Fibroblast of skin of right quadriceps (primary cell): ENCODE data around the gene ZNF839.
A peak's percentile ranks its signal among the peaks of the same experiment; 100 is the strongest.
"Not testable (repeated sequence)": the region's sequence is repeated elsewhere in the genome, so short reads cannot be mapped to it uniquely, and the experiment has no call there.

ENCODE experiments used
- DNase-seq: peaks from one replicate; pipeline ENCODE4 v3.0.0-alpha.2; 2013

Gene ZNF839

DNA sequence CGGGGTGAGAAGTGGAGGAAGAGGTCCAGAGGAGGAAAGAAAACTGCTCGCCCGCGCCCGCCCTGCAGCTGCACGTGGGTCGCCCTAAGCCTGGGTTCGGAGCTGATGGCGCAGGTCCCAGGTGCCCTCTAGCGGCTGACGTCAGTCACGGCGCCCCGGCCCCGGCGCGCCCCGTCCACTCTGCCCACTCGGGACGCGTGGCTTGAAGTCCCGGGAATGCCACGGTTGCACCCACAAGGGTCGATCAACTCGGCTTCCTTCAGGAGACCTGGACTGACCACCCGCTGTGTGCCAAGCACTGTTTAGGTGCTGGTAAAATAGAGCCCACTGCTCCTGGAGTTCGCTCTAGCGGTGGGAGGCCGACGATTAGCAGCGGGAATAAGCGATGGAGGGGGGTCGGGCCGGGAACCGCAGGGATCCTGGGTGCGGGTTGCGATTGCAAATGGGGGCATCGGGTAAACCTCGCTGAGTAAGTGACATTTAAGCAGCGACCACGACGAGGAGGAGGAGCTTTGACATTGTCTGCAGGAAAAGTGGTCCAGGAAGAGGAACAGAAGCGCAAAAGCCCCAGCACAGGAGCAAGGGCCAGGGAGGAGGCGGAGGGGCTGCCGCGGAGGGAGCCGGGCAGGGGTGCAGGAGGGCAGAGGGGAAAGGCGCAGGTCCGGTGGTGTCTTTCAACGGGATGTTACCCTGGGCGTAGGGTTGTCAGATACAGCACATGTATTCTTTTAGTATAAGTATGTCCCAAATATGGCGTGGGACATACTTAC lies 5.1 kb upstream of the ZNF839 start:
- DNase-seq: peak; percentile 76

DNA sequence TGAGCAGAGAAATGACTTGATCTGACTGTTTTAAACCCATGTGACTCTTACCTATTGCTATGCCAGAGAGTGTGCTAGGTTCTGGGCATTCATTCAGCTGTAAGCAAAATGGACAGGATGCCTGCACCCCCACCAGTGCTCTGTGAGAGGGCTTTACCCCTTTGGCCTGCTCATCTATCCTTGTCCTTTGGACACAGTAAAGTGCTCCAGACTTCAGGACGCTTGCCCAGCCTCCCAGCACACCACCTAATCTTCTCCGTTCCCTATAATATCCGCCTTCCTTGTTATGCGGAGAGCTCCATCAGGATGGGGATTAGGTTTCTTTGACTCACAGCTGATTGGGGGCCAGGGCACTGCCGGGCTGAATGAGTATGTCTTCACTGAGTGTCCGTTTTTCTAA lies 4.4 kb upstream of the ZNF839 start:
- no peak for DNase-seq

DNA sequence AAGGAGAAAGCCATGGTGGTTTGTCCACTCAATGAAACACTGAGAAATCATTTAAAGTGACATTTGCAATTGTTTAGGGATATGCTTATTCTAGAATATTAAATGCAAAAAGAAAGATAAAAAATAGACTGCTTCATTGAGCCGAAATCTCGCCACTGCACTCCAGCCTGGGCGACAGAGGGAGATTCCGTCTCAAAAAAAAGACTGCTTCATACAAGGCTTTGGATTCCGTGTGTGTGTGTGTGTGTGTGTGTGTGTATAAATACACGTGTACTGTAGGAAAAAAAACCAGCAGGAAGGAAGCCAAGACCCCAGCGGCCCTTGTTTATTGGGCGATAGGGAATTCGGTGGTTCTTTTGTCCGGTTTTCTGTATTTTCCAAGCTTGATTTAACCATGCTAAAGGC lies 3.2 kb upstream of the ZNF839 start:
- DNase-seq: peak; percentile 84

DNA sequence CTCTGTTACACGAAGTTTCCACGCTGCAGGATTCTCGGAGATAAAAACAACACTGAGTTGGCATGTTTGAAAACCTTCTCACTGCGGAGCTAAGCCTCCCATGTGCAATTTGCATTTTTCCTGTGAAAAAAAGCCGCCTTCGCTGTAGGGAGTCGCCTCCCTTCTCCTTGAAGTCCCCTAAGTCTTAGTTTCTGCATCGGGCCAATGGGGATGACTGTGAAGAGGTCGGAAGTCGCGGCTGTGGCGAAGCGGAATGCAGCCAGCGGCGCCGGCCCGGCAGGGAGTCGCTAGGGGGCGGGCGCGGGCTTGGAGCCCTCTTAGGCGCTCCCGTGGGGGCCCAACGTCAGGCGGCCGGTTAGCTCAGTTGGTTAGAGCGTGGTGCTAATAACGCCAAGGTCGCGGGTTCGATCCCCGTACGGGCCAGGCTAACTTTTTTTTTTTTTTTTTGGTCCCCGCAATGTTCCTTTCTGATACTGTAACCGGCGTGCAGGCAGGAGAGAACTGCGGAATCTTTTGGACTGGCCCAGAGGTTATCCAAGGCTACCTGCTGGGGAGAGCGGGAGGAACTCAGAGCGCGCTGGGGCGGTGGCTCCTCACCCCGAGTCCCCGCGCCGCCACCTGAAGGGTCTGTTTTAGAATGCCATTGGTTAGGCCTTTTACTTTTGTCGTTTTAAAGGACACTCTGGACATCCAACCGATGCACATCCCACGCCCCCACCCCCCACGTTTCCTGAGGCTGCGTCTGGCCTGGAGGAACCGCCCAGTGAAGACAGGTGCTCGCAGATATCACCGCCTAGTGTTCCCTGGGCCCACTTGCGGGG lies 2.6 kb upstream of the ZNF839 start:
- DNase-seq: peak; percentile 93

DNA sequence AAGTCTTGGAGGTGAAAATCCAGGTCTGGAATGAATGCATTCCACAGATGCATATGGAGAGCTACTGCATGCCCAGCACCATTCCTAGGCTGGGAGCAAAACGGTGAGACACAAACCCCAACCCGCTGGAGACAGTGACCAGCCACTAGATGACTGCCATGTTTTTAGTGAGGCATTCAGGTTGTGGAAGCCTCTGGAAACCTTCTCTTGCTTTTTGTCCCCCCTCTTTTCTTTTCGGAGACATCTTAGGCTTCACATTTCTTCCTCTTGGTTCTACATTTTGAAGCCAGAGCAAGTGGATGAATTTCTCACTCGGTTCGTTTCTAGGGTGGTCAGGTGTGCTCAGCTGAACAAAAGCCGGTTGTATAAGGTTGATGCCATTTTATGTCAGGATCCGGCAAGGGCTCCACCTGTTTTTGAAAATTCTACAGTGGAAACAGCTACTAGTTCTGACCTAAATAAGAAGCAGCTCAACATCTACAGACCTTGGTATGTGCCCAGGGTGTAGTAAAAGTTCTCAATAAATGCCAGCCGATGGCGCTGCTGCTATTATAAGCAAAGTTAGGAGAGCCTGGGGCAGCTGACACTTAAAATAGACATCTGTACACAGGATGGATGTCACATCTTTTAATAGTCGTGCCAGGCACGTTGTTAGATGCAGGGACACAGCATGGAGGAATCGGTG lies 1.8 kb upstream of the ZNF839 start:
- DNase-seq: no peak

DNA sequence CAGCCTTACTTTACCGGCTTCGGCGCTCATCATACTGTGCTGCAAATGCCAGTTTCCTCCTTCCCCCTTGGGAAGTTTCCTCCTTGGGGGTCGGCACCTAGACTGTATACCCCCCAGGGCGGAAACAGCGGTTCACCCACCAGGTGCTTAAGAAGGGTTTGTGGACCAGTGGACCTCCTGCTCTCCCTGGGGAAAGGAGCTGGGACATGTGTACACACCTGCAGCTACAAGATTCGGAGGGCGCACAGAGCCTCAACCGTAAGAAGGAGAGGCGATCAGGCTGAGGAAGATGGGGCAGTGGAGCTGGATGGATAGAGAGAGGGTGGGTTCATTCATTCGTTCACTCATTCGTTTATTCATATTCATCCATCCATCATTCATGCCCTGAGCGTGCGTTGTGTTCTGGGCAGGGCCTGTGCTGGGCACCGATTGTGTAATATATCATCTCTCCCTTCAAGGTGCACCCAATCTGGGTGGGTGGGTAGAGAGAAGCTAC lies 717 bp upstream of the ZNF839 start:
- no peak for DNase-seq

DNA sequence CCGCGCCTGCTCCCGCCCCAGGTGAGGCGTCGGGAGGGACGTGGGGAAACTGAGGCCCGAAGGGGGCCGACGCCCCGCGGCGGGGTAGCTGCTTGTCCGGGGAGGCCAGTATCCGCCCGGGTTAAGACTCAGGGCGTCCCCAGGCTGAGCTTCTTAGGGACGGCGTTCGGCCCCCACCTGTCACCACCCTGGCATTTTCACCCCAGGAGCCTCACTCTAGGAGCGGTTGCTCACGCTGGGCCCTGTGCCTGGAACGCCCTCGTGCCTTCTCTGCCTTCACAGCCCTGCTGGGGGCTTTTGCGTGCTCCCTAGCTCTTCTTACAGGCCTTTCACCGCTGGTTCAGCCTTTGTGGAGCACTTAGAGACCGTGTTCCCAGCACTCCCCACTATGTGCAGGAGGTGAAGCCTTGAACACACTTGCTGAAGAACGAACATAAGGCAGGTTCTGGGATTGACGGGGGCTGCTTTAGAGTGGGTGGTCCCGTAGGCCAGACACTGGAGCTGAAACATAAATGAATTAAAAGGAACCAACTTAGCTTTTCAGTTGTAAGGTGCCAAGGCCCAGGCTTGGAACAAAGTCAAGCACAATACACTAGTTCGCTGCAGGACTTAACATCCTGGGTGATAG lies 601 bp downstream of the ZNF839 start:
- peak; percentile 42 for DNase-seq

DNA sequence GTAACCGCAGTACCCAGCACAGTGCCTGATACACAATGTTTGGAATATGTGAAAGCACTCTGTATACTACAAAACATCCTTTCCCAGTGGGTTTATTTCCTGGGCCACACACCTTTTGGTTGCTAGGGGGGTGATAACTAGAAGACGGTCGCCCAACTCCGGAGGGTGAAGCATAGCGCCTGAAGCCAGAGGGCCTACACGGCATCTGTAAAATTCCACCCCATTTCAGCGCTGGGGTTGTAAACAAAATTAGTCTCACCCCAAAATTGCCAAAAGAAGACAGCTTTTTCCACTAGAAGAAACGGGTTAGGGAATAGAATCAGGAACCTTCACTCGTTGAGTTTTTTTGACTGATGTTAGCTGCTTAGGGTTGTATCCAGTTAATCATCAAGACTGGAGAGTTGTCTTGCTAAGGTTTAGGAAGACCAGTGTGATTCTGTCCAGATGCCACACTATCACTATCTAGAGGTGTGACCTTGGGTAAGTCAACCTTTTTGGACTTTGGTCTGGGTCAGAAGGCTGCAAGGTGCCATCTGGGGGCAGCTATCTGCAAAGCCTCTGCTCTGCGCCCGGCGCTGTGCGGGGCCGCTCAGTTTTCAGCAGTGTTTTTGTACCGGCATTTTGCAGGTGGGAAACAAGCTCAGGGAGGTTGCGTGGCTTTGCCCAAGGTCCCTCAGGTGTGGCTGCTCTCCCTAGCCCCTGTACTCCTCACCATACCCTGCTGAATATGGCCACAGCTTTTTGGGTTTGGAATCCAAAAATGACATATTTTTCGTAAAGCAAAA lies 1.3 kb downstream of the ZNF839 start:
- DNase-seq: no peak

DNA sequence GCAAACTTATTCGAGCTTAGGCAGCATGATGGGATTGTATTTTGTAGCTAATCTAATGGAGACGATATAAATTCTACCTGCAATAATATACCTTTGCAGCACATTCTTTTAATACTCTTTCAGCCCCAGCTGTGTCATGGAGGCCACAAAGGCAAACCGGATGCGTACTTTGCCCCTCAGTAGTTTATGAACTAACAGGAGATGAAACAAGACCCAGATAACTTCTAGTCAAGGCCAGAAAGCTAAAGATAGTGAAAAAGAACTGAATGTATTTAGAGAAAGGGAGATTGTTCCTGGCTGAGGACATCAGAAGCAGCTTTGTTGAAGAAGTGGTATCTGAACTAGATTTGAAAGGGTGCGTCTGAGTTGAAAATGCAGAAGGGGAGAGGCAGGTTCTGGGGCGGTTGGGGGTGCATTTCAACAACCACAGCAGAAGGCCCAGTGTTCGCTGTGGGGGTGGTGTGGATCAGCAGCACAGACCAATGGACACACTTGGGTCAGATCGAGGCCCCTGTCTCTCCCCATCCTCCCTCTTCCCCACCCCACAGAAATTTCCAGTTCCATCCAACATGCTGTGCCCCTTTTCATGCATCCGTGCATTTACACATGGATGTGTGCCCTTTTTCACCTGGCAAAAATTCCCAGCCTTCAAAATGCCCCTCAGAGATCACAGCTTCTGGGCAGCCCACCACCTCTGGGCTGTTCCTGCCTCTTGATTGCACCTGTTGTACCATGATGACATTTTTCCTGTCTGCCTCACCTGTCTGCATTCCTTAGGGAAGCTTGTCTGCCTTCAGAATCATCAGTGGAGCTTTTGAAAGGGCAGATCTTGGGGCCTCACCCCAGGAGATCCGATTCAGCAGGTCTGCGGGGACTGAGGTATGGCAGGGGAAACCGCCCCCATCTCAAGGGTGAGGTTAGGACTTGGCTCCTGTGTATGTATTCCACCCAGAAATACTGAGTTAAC lies 2.2 kb downstream of the ZNF839 start:
- no peak for DNase-seq

DNA sequence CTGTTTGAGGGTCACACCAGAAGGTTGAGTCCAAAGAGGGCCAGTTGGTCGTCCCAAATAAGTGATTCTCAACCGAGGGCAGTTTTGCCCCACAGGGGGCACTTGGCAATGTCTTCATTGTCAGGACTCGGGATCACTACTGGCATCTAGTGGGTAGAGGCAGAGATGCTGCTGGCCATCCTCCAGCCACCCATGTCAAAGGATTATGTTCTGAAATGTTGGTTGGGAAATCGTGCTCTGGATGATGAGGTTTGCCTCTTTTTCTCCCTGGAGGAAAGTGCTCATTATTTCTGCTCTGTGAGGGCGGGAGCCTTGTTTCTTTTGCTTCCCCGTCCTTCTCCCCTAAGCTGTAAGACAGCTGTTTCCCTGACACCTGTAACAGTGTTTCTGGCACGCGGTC lies 3.6 kb downstream of the ZNF839 start:
- DNase-seq: peak; percentile 82

DNA sequence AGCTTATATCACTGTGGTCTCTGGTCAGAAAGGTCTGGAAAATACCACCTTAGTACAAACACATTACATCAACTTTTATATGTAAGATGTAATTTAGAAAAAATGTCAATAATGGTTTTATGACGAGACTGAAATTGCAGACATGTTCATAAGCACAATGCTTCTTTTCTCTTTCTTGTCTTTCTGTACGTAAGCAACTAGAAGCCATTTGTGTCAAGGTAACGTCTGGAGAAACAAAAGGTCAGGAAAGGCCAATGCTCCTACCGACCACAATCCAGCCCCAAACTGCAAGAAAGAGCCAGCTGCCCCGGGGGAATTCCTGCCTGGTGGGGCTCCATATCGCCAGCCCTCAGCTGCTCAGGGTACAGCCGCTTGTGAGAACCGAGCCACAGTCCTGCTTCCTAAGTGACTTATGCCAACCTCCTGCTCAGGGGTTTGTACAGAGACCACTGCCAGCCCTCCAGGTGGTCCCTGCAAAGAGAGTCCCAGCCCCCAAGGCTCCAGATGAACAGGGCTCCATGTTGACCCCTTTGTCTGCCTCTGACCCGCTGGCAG lies 6.3 kb downstream of the ZNF839 start:
- no peak for DNase-seq

DNA sequence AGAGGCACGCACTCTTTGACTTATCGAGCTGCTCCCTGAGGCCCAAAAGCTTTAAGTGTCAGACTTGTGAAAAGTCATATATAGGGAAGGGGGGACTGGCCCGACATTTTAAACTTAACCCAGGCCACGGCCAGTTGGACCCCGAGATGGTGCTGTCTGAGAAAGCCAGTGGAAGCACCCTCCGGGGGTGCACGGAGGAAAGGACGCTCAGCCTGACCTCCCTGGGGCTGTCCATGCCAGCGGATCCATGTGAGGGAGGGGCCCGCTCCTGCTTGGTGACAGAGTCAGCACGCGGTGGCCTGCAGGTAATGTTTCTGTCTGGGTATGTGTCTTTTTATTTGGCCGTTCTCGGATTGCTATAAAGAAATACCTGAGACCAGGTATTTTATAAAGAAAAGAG lies 7.0 kb downstream of the ZNF839 start:
- no peak for DNase-seq

DNA sequence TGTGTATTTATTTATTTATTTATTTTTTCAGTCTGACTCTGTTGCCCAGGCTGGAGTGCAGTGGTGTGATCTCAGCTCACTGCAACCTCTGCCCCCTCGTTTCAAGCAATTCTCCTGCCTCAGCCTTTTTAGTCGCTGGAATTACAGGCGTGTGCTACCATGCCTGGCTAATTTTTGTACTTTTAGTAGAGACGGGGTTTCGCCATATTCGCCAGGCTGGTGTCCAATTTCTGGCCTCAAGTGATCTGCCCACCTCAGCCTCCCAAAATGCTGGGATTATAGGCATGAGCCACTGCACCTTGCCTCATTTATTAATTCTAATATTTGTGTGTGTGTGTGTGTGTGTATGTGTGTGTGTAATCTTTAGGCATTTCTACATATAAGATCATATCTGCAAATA lies 9.8 kb downstream of the ZNF839 start:
- not testable (repeated sequence) for DNase-seq

DNA sequence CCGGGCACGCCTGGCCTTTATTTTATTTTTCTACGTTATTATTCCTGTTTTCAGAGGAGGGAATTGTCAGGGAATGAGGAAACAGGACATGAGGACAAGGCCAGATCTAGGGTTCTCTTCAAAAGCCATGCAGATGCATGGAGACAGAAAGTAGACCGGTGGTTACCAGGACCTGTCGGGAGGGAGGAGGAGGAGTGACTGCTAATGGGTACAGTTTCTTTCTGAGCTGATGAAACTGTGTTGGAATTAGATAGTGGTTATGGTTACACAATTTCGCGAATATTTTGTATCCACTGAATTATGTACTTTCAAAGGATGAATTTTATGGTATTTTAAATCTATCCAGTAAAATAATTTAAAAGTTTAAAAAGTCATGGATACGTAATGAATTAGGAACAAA lies 11.3 kb downstream of the ZNF839 start:
- DNase-seq: no peak

DNA sequence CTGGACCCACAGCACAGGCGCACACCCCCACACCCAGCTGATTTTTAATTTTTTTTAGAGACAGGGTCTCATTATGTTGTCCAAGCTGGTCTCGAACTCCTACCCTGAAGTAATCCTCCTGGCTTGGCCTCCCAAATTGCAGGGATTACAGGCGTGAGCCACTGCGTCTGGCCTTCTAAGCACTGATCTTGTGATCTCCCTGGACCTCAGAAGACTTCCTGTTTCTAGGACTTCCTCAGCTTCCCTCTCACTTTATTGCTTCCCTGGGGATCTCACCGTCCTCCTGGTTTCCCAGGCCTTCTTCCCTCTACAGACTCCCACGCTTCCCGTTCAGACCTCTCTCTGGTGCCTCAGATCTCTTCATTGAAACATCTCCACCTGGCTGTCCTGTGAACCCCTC lies 13.8 kb downstream of the ZNF839 start:
- DNase-seq: no peak

DNA sequence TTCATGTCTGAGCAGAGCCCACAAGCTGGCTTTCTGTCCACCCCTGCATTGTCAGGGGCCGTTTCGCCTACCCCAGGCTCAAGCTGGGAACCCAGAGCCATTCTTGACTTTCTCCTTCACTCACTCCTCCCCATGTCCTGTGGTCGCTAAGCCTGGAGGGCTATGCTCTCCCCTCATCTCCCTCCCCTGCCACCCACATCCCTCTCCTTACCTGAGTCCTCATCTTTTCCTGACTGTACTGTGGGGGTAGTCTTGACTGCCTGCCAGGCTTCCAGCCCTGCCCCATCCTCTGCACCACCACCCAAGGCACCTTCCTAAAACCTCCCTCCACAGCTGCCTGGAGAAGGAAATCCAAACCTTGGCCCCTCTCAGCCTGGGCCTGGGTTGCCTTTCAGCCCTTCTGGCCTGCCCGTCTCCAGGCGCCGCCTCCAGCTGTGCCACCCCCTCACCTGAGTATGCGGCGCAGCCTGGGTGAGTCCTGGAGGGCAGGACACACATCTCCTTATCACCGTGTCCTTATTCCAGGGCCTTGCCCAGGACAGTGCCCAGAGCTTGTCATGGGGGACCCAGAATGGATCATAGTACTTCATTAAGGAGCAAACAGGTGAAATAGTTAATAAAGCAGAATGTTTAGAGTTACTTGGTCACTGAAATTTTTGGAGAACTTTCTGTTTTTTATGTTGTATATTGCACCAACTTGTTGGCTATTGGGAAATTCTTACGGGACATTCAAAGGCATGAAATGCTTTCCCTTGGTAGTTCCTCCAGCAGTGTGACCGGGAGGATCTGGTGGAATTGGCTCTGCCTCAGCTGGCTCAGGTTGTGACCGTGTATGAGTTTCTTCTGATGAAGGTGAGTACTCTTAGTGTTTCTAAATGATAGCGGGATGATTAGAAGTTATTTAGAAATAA lies 14.5 kb downstream of the ZNF839 start:
- DNase-seq: no peak

DNA sequence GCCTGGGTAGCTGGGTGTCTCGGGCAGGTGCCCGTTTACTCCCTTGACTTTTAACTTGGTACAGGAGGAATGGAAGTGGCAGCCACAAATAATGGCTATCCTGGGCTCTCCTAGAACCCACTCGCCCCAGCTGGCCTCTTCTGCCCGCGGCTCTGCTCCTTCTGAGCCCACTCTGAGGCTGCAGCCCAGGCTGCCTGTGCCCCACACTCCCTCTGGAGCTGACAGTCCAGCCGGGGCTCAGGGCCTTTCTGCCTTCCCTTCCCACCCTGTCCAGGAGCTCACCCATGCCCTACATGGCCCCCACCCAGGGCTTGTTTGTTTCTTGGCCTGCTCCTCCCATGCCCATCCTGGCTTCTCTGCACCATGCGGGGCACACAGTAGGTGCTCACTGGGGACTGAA lies 15.6 kb downstream of the ZNF839 start:
- no peak for DNase-seq

DNA sequence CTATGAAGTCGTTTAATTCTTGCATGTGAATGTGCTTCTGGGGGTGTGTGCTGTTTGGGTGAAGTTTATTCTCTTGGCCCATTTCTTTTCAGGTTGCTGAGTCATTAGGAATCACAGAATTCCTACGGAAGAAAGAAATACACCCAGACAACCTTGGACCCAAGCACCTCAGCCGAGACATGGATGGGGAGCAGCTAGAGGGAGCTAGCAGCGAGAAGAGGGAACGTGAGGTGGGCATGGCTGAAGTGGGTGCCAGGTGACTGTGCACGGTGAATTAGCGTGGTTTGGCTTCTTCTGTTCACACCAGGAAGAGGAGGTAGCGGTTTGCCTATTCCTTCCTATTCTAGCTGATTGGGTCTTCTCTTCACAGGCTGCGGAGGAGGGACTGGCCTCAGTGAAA lies 19.2 kb downstream of the ZNF839 start:
- no peak for DNase-seq

DNA sequence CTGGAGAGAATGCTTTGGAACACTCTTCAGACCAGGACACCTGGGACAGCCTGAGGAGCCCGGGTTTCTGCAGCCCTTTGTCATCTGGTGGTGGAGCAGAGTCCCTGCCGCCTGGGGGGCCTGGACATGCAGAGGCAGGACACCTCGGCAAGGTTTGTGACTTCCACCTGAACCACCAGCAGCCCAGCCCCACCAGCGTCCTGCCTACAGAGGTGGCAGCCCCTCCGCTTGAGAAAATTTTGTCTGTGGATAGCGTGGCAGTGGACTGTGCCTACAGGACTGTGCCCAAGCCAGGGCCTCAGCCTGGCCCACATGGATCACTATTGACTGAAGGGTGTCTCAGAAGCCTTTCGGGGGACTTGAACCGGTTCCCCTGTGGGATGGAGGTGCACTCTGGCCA lies 22.0 kb downstream of the ZNF839 start:
- no peak for DNase-seq

DNA sequence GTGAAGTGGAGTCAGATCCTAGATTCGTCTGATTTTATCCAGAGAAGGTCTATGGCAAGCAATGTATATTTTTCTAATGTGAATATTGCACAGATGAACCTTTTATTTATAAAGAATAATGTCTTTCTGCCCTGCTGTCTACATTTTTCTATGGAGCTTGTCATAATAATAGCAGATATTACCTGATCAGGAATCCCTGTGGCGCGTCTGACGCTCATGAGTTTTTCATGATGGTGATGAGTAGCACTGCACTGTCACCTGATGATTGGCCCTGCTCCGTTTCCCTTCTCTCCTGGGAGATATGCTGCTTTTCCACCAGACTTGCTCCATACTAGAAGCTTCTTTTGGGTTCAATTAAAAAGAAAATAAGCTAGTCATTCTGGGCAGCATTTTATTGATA lies 22.7 kb downstream of the ZNF839 start:
- no peak for DNase-seq
